Sigmoid colon (tissue), 3 donors: Measurements from ENCODE around the gene KCNH4.

ENCODE experiments used
- POLR2A ChIP-seq, 2 donors: fragments of 450-650 bp; IDR thresholded peaks; one replicate each; pipeline ENCODE4 v1.6.1; 2016; ENCODE audit warnings: antibody characterized with exemption in 2 of 2, mild to moderate bottlenecking in 2 of 2, moderate library complexity in 2 of 2
- TF ChIP-seq, protein P1 (sequence below), 4 experiments: fragments of 450-650 bp in 3 of 4; fragments of 200-600 bp in 1 of 4; IDR thresholded peaks; one replicate each; pipeline ENCODE4 v1.5.1; 2016 to 2019; ENCODE audit warnings: antibody characterized with exemption in 4 of 4, mild to moderate bottlenecking in 3 of 4, moderate library complexity in 2 of 4

DNA sequence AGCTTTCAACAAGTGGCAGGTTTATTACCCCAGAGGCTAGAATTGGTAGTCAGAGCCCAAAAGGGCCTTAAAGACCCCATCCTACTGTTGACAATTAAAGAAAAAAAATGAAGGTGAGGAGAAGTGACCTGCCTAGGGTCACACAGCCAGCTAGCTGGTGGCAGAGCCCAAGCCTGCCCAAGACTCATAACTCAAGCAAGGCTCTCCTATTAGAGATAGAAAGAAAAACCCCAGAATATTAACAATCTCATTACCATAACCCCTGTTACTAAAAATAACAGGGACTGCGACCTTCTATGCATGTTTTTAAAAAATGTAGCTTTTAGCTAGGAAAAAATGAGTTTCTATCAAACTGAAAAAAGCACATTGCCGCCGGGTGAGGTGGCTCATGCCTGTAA, 44.3 kb downstream of the KCNH4 start:
- no peak for TF ChIP-seq POLR2A (IDR thresholded peaks at IDR 0.05)
- TF ChIP-seq, protein P1, sequence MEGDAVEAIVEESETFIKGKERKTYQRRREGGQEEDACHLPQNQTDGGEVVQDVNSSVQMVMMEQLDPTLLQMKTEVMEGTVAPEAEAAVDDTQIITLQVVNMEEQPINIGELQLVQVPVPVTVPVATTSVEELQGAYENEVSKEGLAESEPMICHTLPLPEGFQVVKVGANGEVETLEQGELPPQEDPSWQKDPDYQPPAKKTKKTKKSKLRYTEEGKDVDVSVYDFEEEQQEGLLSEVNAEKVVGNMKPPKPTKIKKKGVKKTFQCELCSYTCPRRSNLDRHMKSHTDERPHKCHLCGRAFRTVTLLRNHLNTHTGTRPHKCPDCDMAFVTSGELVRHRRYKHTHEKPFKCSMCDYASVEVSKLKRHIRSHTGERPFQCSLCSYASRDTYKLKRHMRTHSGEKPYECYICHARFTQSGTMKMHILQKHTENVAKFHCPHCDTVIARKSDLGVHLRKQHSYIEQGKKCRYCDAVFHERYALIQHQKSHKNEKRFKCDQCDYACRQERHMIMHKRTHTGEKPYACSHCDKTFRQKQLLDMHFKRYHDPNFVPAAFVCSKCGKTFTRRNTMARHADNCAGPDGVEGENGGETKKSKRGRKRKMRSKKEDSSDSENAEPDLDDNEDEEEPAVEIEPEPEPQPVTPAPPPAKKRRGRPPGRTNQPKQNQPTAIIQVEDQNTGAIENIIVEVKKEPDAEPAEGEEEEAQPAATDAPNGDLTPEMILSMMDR (IDR thresholded peaks at IDR 0.05), result no peak
